ENCODE results near the gene AMY2A.
"Not testable (repeated sequence)": the region's sequence is repeated elsewhere in the genome, so short reads cannot be mapped to it uniquely, and the experiment has no call there.

- not testable (repeated sequence) for TF ChIP-seq CTCF (IDR thresholded peaks at IDR 0.05); EZH2 (IDR thresholded peaks at IDR 0.05; ENCODE audit: borderline replicate concordance, insufficient read depth, low read depth, low read length, poor library complexity, severe bottlenecking)
Measured at GRCh38 chr1:103616994-103617477, at the start of gene AMY2A.
